T-helper 9 cell (primary cell): ENCODE data around the gene PAPPA2.
A peak's percentile ranks its signal among the peaks of the same experiment; 100 is the strongest.

ENCODE experiments used
- DNase-seq: peaks from one replicate; pipeline ENCODE4 v3.0.0-alpha.2; 2020

PAPPA2 gene

DNA sequence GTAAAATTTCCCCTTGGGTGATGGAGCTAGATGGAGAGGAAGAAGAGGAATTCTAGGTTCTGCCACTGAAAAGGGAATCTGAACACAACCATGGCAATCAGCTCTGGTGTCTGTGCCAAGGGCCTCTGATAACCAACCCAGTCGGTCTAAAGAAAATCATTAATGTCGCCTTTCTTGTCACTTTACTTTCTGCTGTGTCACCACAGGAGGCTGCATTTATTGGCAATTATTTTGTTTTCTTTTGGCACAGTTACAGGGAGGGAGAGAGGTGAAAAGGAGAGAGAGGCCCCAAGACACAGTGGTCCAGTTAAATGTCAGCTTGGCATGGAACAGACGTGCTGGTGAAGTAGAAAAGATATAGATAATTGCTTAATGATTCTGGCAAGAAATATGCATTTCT, 414.6 kb downstream of the PAPPA2 start:
- DNase-seq: no peak

DNA sequence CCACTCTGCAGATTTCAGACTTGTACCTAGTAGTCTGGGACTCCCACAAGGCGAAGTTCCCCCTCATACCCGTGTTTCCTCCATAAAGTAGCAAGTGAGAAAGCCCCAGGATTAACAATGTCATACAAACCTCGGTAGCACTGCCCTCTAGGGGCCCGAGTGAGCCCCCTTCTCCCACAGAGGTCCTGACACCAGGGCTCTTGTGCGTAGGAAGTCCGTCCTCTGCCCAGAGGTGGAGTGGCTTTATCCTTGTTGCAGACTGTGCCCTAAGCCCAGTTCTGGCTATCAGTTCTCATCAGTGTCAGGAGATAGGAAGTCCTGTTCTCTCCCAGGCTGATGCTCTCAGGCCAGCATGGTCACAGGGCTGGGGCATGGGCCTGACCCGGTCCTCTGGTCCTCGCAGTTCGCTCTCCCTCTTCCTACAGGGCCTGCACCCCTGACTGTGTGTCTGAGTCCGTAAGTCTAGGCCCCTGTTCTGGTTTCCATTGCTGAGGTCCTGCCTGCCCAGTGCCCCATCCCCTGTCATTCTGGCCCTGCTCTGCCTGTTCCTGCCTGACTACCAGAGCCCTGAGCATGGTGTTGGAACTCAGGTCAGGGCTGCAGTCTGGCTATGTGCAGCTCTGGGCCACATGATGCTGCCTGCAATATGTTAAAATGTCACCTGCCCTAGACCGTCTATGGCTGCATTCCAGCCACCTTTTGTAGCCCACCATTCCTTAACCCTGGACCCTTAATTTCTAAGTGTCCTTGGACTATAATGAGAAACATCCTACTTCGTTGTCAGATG, 416.0 kb downstream of the PAPPA2 start:
- no peak for DNase-seq

DNA sequence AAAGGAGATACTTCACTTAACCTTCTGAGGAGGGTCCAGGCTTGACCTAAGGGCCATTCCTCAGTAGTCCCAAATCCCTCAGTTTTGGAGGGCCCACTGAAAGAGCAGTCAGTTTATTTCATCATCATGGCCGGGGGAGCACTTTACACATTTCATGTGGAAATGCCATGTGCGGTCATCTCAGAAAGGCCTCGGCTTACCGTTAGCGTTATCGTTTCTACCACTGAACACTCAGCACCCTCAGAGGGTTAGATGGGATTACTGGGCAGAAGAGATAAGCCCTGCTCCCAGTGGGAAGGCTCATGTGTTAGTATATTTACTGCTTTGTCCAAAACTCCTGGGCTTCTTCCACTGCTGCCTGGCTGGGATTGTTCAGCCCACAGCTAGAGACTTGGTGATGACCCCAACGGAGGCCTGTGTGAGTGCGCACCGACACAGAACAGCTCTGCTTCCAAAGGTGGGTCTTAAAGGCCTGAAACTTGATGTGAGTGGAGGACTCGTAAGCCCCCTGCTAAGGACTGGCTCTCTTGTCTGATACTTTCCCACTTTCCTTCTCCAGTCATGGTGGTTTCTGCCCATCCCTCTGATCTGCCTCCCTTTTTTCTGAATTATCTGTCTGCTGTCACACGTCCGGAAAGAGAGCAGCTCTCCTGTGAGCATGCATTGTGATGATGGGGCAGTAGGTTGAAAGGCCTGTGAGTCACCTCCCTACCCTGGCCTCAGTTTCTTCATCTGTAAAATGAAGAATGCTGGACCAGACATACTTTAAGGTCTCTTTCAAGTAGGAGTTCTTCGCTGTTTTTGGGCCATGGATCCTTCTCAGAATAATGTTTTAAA, 417.0 kb downstream of the PAPPA2 start:
- no peak for DNase-seq

DNA sequence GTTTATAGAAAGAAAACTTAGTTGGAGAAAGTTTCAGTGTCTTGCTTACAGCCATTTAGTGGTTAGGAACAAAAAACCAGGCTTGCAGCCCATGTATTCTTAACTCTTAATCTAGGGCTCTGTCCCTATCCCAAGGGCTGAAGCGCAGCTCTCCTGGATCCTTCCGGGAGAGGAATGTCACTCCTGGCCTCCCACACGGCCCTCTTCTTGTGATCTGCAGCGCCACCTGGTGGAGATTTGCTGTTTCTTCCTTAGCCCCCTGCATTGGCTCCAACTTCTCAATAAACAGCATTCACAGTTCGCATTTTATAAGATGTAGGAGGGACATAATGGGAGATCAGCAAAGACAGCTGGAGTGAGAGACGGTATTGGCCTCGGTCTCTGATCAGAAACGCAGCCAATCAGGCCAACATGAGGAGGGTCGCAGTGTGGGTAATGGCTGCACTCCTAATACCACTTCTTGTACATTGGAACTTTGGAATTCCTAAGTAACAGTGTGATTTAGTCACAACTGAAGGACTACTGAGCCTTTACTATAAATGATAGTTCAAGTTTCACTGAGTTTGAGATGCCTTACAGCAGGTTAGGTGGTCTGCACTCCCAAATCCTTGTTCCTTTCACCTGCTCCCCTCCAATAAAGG, 418.1 kb downstream of the PAPPA2 start:
- DNase-seq: peak; percentile 11

DNA sequence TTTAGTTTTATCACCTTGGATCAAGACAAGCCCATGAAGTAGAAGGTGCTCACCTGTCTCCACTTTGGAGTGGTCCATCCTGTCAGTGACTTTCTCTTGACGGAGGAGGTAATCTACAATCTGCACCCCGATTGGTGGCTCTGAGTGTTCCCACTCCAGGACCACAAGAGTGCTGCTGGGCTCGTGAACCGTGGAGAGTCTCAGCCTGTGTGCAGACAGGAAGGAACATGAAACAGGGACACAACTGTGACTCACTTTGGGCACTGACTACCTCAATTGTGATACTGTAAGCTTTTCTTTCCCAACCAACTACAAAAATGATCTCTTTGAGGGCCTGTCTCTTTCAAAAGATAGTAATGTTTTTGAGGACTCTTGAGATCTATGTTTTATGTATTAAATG, 421.3 kb downstream of the PAPPA2 start:
- no peak for DNase-seq

DNA sequence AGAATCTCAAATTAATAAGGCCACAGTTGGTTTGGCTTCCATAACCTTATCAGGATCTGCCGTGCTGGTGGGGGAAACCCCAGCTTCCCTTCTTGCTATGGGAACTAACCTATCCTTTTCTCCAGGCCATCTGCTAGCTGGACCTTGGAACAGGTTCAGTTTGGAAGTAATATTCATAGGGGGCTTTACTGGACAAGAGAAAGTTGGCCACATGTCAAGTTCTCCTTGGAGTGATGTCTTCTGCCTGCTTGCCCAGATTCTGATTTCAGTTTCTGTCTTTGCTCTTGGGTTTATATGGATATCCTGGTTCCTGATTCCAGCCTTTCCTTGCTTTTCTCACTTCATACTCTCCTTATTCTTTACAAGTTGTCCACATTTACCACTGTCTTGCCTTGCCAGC, 421.9 kb downstream of the PAPPA2 start:
- DNase-seq: no peak

DNA sequence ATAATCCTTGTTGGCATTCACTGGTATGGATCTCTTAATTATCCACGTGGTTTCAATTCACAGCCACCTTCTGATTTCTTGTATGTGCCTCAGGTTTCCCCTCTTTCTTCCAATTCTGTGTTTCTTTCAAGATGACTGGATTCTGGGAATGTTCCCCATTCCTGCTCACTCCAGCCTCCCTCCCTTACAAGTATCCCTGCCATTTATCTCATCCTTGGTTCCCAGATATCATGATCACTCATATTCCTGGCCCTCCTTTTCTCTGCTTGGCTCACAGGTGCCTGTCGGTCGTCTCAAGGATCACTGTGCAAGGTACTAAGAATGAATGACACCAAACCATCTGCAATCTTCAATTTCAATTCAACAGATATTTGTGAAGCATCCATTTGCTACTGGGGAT, 422.4 kb downstream of the PAPPA2 start:
- DNase-seq: no peak

DNA sequence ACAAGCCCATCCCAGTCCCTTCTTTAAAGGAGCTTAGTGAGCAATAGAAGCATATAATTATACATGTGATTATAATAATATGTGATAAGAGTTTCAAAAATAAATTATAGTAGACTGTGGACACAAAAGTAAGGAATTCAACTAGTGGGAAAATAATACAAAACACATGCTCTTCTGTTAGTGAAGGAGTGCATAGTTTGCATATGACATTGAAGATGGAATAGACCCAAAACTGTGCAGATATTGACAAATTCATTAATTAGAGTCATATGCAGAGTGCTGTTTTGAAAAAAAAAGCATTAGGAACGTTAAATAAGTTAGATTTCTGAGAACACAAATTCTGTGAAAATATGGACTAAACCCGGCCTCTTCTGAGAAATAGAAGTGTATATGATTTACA, 422.8 kb downstream of the PAPPA2 start:
- DNase-seq: no peak

DNA sequence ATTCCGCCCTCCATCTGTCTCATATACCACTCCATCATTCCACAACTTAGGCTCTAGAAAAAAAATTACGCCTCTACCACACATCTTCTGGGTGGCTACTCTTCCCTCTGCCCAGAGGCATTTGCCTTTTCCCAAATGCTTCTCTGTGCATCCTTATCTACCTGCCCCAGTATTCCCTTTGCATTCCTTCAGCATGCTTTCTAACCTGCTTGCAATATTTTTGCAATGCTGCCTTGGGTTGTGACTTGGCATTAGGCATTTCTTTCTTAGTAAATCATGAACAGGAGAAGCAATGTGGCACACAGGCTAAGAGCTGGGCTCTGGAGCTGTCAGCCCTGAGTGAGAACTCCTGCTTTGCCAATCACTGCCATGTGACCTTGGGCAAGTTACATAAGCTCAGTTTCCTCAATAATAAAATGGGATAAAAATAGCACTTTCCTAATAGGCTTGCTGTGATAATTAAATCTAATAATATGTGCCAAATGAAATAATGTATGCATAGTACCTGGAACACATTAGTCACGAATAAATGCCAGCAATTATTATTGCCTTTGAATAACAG, 425.6 kb downstream of the PAPPA2 start:
- DNase-seq: no peak

DNA sequence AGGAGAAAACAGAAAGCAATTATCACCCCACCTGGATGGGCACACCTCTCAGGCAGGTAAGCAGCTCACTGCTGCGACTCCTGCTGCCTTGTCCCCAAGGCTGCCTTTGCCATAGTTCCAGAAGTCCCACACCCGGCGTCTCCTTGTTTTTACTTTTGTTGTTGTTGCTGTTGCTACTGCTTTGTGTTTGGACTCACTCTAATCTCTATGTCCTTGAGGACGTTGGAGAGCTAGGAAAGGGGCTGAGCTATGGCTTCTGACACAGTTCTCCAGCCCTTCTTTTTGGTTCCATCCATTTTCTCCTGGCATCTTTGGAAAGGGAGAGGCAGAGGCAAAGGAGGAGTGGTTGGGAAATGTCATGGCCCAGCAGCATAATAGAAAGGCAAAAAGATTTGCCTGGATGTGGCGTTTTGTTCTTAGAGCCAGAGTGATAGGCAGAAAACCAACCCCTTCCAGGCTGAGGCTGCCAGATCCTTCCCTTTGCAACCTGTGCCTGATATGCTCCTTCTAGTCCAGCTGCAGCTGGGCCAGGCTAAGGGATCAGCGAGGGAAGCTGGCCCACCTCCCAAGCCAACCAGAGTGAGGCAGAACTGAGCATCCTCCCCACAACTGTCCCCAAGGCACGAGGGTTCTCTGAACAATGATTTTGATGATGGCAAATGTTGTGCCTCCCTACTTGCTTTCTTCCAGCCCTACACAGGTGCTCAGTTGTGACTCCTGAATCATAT, 430.8 kb downstream of the PAPPA2 start:
- no peak for DNase-seq

DNA sequence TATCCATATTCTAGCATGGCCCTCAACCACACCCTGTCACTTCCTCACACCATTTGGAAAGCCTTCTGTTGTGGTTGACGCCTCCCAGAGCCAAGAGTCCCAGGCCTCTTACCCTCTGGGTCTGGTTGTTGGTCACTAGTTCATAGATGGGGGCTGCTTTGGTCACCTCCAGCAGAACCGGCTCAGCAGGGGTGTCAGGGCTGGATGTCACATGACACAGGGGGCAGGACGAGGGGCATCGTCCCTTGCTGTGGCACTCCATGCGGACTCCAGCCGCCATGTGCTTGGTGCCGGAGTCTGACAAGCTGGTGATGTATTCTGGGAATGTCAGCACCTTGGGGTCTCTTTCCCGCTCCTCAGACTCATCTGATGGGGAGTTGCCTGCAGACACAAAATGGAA, 431.5 kb downstream of the PAPPA2 start:
- no peak for DNase-seq
